ENCODE results near the gene GATA1.

DNA sequence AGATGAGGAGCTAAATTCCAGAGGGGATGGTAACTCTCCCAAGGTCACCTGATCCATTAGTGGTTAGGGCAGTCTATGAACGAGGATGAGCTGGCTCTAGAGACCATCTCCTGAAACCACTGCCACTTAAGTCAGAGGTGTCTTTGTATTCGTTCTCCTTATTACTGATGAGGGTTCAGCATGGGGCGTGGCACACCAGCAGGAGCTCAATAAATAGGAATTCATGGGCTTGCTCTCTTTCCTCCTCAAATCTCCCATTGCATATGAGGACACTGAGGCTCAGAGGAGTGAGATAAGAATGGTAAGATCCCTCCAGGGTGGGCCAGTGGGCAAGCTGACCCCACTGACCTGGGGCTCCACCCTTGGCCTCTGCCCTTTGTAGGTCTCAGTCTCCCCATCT is 1.7 kb upstream of the GATA1 start:
- TF ChIP-seq, protein P1, sequence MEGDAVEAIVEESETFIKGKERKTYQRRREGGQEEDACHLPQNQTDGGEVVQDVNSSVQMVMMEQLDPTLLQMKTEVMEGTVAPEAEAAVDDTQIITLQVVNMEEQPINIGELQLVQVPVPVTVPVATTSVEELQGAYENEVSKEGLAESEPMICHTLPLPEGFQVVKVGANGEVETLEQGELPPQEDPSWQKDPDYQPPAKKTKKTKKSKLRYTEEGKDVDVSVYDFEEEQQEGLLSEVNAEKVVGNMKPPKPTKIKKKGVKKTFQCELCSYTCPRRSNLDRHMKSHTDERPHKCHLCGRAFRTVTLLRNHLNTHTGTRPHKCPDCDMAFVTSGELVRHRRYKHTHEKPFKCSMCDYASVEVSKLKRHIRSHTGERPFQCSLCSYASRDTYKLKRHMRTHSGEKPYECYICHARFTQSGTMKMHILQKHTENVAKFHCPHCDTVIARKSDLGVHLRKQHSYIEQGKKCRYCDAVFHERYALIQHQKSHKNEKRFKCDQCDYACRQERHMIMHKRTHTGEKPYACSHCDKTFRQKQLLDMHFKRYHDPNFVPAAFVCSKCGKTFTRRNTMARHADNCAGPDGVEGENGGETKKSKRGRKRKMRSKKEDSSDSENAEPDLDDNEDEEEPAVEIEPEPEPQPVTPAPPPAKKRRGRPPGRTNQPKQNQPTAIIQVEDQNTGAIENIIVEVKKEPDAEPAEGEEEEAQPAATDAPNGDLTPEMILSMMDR (IDR thresholded peaks at IDR 0.05), result no peak
- TF ChIP-seq POLR2AphosphoS5 (IDR thresholded peaks at IDR 0.05; ENCODE audit: insufficient read depth in 1 of 2, low read depth in 1 of 2) (no peak), POLR2A (IDR thresholded peaks at IDR 0.05) (no peak)

Measured in vagina (tissue), 2 donors.